ENCODE measurements around the gene GADD45GIP1. TPM values are rescaled to one million over a fixed set of nuclear protein-coding genes. Genes with fewer than 3 reads are reported as not detected.

GADD45GIP1 gene
- total RNA-seq, 4 donors from 2014 or later, result 28.6 to 55.0 (median 33.6) TPM

GRCh38 chr19:12987190-12987589 lies 30.2 kb upstream of the GADD45GIP1 start:
- intact Hi-C loops (cut with DNase I; ENCODE audit: low total_unique reads) (no loop called here), in situ Hi-C loops (cut with MboI; ENCODE audit: low pct_ligation_motif_present in 1 of 4, low pct_unique_long_range_greater_than_20kb in 1 of 4, low sequenced_read_pairs in 3 of 4) (loop anchor here (10.0 to 25.0 kb wide), 3 partner anchors 48 to 100 kb away; no protein-coding TSS in a partner anchor)
- Histone ChIP-seq H3K4me3 (no peak overlapping the region), H3K36me3 (no peaks in the 10 kb centered on the region), H3K27me3 (no peaks in the 10 kb centered on the region), H3K9me3 (no peaks in the 10 kb centered on the region), H3K4me1 (peaks cover 5 to 21% (median 18%) of the 10 kb centered on the region in 4 donors), H3K27ac (no peak overlapping the region)
- WGBS, 2 donors (ENCODE audit: low coverage in 1 of 2), result 66% methylated on average over 3 of the region's 3 CpGs; no CpG with 5 or more reads in 1 of the 2 donors
- TF ChIP-seq POLR2AphosphoS5 (IDR thresholded peaks at IDR 0.05) (no peak), EP300 (IDR thresholded peaks at IDR 0.05; ENCODE audit: low read depth) (no peak)
- DNase-seq, result no peak

GRCh38 chr19:12986726-12987125 lies 29.7 kb upstream of the GADD45GIP1 start:
- Histone ChIP-seq H3K9me3 (no peaks in the 10 kb centered on the region), H3K27me3 (no peaks in the 10 kb centered on the region), H3K36me3 (no peaks in the 10 kb centered on the region), H3K4me1 (peaks cover 5 to 21% (median 18%) of the 10 kb centered on the region in 4 donors), H3K4me3 (no peak overlapping the region), H3K27ac (no peak overlapping the region)
- TF ChIP-seq CTCF (IDR thresholded peaks at IDR 0.05) (no peak), EP300 (IDR thresholded peaks at IDR 0.05; ENCODE audit: low read depth) (no peak), POLR2AphosphoS5 (IDR thresholded peaks at IDR 0.05) (no peak), POLR2A (IDR thresholded peaks at IDR 0.05) (no peak)
- DNase-seq, result no peak
- 89% methylated on average over 12 of the region's 12 CpGs; no CpG with 5 or more reads in 1 of the 2 donors for WGBS, 2 donors (ENCODE audit: low coverage in 1 of 2)
- in situ Hi-C loops (cut with MboI; ENCODE audit: low pct_ligation_motif_present in 1 of 4, low pct_unique_long_range_greater_than_20kb in 1 of 4, low sequenced_read_pairs in 3 of 4), result loop anchor here (10.0 to 25.0 kb wide), 3 partner anchors 48 to 101 kb away; no protein-coding TSS in a partner anchor
- intact Hi-C loops (cut with DNase I; ENCODE audit: low total_unique reads), result no loop called here

- peak overlapping the region; percentile 37 to 72 (median 67) for H3K27ac ChIP-seq
- no peak overlapping the region for H3K4me3 ChIP-seq
- TF ChIP-seq CTCF (IDR thresholded peaks at IDR 0.05) (peak in 1 of 5 experiments; percentile 35), POLR2A (IDR thresholded peaks at IDR 0.05) (peak; percentile 84), POLR2AphosphoS5 (IDR thresholded peaks at IDR 0.05) (peak; percentile 62 to 83 (median 71)), EP300 (IDR thresholded peaks at IDR 0.05; ENCODE audit: low read depth) (no peak)
- peak; percentile 88 for DNase-seq
- no peaks in the 10 kb centered on the region for H3K27me3 ChIP-seq
- peaks cover 5 to 21% (median 18%) of the 10 kb centered on the region in 4 donors for H3K4me1 ChIP-seq
- H3K36me3 ChIP-seq, result no peaks in the 10 kb centered on the region
- WGBS, 2 donors (ENCODE audit: low coverage in 1 of 2), result 23% methylated on average over 16 of the region's 16 CpGs; no CpG with 5 or more reads in 1 of the 2 donors
- intact Hi-C loops (cut with DNase I; ENCODE audit: low total_unique reads) (no loop called here), in situ Hi-C loops (cut with MboI; ENCODE audit: low pct_ligation_motif_present in 1 of 4, low pct_unique_long_range_greater_than_20kb in 1 of 4, low sequenced_read_pairs in 3 of 4) (loop anchor here (10.0 to 25.0 kb wide), 3 partner anchors 50 to 102 kb away; no protein-coding TSS in a partner anchor)
- H3K9me3 ChIP-seq, result no peaks in the 10 kb centered on the region
Measured at GRCh38 chr19:12985049-12985776, 28.2 kb upstream of the GADD45GIP1 start.

GRCh38 chr19:12984683-12985048 lies 27.6 kb upstream of the GADD45GIP1 start:
- 19% methylated on average over 8 of the region's 10 CpGs; no CpG with 5 or more reads in 1 of the 2 donors for WGBS, 2 donors (ENCODE audit: low coverage in 1 of 2)
- DNase-seq, result no peak
- in situ Hi-C loops (cut with MboI; ENCODE audit: low pct_ligation_motif_present in 1 of 4, low pct_unique_long_range_greater_than_20kb in 1 of 4, low sequenced_read_pairs in 3 of 4), result loop anchor here (10.0 to 25.0 kb wide), 3 partner anchors 50 to 103 kb away; no protein-coding TSS in a partner anchor

More at GRCh38 chr19:12984683-12985048, 27.6 kb upstream of the GADD45GIP1 start:
- peak overlapping the region; percentile 37 to 72 (median 67) for H3K27ac ChIP-seq
- no peak overlapping the region for H3K4me3 ChIP-seq
- H3K27me3 ChIP-seq, result no peaks in the 10 kb centered on the region
- peaks cover 5 to 21% (median 18%) of the 10 kb centered on the region in 4 donors for H3K4me1 ChIP-seq
- intact Hi-C loops (cut with DNase I; ENCODE audit: low total_unique reads), result no loop called here
- no peaks in the 10 kb centered on the region for H3K36me3 ChIP-seq
- H3K9me3 ChIP-seq, result no peaks in the 10 kb centered on the region
- no peak for TF ChIP-seq POLR2A (IDR thresholded peaks at IDR 0.05)
- no peak for TF ChIP-seq EP300 (IDR thresholded peaks at IDR 0.05; ENCODE audit: low read depth)
- TF ChIP-seq CTCF (IDR thresholded peaks at IDR 0.05), result no peak
- no peak for TF ChIP-seq POLR2AphosphoS5 (IDR thresholded peaks at IDR 0.05)
